NCI-H187 (cell line): ENCODE data around the gene PDE6A.
A peak's percentile ranks its signal among the peaks of the same experiment; 100 is the strongest.

ENCODE experiments used
- DNase-seq, 2 experiments: peaks; one replicate each; lab custom pipeline; 2025; lab: John Stamatoyannopoulos, UW

The PDE6A gene

DNA sequence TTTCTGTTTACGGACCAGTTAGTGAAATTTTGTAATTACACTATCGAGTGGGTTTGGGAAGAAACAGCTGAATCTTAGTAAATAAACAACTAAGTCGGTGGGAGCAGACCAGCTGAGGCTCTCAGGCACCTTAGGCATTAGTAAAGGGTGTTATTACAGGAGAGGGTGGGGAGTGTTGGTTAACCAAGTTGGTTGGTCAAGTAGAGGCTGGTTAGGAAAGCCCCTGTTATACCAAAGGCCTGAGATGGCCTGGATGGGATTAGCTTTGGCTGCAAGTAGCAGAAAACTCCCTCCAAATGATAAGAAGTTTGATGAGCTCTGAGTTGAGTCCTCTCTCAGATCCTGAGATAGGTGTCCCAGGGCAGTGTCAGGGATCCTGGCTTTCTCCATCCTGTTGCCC lies 133.1 kb downstream of the PDE6A start:
- no peak for DNase-seq

DNA sequence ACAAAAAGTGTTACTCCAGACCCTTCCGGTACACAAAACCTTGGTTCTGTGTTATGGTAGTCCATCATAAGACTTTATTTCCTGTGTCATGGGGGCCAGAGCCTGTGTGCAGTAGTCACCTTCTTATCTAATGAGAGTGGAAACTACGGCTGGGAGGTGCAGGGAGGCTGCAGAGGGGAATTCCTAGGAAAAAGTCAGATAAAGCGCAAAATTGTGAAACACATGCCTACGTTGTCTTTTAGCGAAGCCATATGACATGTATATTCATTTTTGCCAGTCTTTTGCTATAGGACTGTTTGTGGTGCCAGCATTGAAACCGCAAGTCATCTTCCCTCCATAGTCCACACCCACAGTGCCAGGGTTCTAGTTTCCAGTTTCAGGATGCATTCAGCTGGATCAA lies 133.7 kb downstream of the PDE6A start:
- DNase-seq = no peak

DNA sequence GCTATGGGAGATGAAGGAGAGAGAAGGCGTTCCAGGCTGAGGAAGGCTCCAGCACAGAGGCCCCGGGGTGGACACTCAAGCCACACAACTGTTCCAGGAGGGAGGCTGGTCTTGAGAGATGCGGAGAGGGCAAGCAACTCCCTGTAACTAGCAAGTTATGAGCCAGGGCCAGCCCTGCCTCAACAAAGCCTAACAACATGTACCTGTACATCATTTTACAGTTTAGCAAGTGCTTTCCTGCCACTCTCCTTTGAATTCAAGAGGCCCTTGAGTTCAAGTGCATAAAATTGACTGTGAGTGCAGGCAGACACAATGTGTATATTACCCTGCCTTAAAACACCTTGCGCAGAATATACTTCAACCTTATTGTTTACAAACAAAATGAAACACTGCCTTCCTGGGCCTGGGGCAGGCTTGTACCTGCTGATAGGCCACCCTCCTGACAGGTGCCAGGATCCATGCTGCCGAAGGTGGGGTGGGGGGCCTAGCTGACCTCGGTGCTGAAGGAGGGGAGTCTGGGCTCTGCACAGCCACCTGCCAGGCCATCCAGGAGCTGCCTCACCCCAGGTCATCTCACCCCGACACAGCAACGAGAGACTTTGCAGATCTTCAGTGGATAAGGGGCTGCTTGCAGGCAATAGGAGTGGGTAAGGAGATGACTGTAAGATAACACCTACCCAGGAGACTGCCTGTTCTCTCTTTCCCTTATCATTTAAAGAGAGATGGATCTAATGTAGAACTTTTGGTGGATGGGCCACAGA lies 134.5 kb downstream of the PDE6A start:
- DNase-seq = peak; percentile 83 to 92

DNA sequence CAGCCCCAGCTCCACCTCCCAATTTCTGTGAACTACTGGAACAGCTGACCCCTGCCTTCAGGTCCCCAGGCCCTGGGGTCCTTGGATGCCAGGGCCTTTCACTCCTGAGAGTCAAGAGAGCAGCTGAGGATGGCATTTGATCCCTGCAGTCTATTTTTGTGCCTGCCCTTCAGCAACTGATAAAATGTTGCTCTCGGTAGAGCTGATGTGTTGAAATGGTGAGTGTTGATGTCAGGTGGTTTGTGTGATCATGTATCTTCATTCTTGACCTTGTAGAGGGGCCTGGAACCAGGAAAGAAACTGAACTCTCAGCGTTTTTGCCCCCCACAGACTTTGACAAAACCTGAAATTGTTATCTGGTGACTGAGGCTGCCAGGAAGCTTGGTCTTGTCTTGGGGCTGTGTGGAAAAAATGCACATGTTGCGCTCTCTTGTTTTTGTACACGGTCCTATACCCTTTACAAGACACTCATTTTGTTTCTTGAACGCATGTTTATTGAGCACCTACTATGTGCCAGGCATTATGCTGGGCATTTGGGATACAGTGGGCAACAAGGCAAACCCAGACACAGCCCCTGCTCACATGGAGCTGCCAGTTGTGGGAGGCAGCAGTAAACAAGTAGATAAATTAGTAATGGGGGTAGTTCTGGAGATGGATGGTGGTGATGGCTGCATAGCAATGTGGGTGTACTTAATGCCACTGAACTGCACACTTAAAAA lies 136.2 kb downstream of the PDE6A start:
- DNase-seq = no peak
